ENCODE data around the gene CIITA.
"Not testable (repeated sequence)": the region's sequence is repeated elsewhere in the genome, so short reads cannot be mapped to it uniquely, and the experiment has no call there.

The CIITA gene

DNA sequence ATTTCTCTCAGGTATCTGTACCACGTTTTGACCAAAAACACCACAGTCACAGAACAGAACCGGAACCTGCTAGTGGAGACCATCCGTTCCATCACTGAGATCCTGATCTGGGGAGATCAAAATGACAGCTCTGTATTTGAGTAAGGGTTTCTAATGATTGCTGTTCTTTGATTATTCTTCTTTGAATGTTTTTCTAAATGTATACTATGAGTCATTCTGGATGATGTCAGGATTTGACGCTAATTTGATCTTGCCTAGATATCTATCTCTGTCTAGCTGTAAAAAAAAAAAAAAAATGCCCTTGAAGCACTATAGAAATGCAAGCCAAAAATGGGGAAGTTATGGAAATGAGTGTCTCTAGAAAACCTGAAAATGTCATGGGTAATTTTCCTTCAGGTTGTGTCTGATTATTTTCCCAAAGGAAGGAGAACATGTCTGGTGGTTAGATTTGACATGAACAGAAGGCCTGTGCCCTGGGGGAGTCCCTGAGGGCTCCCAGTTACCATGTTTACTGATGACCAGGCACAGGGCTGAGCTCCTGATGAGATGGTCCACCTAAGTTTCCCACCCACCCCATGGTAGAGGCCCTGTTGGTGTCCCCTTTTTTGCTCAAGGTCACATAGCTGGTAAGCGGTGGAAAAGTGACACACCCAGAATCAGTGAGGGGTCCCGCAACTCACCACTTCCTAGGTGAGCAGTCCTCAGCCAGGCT lies 80.9 kb downstream of the CIITA start:
- DNase-seq (ENCODE audit: low read depth), result no peak

DNA sequence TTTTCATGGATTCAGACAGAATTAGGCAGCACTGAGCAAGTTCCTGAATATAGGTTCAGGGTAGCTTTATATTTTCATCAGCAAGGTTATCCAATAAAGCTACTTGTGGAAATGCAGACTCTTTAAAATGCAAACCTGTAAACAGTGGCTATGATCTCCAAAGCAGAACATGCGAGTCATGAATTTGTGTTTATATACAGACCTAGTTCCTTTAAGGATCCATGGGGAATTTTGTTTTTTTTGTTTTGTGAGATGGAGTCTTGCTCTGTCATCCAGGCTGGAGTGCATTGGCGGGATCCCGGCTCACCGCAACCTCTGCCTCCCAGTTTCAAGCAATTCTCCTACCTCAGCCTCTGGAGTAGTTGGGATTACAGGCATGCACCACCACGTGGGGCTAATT lies 82.2 kb downstream of the CIITA start:
- no peak for DNase-seq (ENCODE audit: low read depth)

DNA sequence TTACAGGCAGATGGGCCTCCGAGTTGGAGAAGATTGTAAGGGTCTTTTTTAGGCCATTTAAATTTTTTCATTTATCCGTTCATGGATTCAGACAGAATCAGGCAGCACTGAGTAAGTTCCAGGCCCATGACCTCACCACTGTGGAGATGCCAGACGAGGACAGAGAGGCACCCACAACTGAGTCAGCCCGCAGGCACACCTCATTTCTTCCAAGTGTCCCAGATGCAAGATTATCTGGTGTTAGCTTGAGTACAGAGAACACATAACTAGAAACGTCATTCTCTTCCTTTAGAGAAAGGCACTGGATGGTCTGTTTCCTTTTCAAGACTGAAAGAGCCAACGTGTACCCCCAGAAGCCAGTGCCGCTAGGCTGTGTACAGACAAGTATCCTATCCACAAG lies 84.2 kb downstream of the CIITA start:
- no peak for DNase-seq (ENCODE audit: low read depth)

DNA sequence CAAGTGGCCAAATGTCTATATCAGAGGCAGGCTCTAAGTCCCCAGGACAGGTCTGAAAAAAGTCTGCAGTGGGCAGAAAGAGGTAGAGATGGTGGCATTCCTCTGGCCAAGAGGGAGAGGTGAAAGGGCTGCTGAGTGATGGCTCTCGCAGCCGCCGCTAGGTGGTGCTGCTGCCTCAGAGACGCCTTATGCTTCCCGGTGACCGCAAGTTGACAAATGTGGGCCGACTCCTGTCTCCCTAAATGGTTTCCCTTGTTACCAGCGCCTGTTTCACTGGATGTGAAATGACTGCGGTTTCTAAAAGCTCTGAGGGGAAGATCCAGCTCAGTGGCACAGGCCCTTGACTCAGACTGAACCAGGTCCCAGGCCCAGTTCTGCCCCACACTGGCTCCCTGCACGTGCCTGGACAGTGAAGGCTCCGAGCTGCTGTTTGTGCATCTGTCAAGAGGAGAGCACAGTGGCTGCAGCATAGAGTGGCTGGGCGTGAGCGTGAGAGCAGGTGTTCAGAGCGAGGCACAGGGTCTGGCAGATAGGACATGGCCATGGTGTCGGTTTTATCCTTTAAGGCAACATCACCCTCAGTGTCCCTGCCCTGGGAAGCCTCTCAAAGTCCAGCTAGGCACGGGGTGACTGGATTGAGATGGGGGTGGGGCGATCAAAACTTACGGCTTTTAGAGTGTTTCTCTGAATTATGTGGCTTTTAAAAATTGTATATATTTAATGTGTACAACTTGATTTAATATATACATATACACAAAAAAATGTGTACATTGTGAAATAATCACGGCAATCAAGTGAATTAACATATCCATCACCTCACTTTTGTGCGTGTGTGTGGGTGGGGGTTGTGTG lies 87.3 kb downstream of the CIITA start:
- DNase-seq (ENCODE audit: low read depth), result peak; percentile 59

DNA sequence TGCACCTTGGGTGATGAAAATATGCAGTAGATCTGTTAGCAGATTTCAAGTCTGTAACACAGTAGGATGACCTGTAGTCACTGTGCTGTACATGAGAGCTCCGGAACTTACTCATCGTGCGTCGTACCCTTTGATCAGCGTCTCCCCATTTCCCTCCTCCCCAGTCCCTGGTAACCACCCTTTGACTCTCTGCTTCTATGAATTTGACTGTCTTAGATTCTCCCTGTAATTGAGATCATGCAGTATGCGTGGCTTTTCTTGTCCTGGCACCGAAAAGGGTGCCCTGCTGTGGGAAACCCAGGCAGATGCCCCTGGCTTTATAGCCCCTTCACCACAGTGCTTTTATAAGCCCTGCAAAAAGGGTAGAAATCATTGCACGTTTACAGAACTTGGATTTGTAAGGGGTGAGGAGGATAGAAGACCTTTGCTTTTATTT lies 87.9 kb downstream of the CIITA start:
- no peak for DNase-seq (ENCODE audit: low read depth)

DNA sequence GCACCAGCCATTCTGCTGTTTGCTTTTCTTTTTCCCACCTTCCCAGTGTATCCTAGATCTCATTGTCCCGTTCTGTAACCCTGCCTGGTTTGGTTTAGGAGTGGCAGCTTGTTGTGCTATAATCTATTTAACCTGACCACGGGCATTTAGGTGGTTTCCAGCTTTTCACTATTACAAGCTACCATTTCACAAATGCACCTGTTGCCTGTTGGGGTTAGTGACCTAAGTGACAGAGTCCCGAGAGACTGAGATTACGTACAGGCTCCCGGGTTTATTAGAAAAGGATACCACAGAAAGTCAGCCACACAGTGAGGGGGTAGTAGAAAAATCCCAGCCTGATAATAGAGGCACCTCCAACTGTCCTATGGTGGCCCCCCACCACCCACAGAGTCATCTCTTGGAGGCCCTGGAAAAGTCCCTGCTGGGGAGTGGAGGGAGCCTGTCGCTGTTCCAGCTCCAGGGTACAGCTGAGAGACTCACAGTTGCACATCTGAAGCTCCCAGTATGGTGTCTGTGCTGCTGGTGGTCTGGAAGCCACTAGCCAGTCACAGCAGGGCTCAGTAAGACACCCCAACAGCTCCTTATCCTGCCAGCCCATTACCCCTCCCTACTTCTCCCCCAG lies 88.5 kb downstream of the CIITA start:
- no peak for DNase-seq (ENCODE audit: low read depth)

DNA sequence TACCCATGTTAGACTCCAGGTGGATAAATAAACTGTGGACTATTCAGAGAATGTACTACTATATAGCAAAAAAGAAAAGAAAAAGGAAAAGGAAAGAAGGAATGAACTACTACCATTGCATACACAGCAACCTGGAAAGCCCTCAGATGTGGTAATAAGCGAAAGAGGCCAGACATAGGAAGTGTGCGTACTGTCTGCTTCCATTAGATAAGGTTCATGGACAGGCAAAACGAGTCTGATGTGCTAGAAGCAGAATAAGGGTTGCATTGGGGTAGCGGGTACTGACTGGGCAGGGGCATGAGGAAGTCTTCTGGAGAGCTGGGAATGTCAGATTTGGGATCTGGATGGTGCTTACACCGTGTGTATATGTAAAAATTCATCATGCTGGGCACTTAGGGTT lies 89.1 kb downstream of the CIITA start:
- no peak for DNase-seq (ENCODE audit: low read depth)

DNA sequence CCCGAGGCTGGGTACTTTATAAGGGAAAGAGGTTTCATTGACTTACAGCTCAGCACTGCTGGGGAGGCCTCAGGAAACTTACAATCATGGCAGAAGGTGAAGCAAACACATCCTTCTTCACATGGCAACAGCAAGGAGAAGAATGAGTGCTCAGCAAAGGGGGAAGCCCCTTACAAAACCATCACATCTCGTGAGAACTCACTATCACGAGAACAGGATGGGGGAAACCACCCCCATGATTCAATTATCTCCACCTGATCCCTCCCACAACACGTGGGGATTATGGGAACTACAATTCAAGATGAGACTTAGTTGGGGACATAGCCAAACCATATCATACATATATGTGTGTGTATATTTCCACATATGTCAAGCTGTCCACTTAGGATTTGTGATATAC lies 89.6 kb downstream of the CIITA start:
- DNase-seq (ENCODE audit: low read depth), result not testable (repeated sequence)

DNA sequence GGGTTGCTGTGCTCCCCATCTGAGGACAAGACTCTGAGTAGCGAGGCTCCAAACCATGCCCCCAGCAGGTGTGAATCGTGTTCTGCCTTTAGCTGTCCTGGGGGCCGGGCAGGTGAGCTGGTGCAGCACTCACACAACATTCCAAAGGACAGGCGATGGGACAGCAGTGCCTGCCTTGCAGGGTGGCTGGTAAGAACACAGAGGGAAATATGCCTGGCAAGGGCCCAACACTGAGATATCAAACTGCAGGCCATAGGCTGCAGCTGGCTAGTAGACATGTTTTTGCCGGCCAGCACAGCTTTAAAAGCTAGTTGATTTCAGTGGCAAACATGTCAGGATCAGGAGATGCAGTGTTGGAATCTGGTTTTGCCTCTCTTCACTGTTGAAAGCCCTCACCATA lies 91.0 kb downstream of the CIITA start:
- no peak for DNase-seq (ENCODE audit: low read depth)

DNA sequence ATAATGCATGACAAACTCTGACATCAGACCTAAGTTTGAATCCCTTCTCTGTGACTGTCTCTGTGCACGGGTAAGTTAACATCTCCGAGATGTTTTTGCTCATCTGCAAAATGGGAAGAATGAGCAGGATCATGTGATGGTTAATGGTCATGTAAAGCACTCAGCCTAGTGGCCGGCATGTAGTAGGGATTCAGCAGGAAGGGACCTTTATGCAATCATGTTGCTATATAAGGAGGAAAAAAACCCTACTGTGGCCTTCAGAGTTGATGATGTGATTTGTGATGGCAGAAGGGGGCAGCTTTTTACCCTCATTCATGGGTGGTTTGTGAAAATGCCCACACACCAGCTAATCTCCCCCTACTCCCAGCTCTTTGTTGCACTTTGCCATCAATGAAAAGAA lies 91.5 kb downstream of the CIITA start:
- DNase-seq (ENCODE audit: low read depth), result no peak

DNA sequence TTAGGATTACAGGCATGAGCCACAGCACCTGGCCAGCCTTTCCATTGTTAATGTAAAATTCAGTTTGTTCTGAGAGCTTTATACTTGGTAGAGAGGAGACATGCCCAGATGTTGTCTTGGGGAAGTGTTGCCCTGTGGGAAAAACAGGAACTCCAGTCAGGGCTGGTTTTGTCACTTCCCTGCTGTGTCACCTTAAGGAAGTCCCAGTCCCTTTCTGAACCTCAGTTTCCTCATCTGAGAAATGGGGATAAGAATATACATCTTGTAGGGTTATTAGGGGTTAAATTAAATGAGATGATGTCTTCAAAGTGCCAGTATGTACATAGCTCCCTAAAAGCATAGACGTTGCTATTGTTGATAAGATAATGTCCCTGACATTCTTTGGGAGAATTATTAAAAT lies 92.6 kb downstream of the CIITA start:
- DNase-seq (ENCODE audit: low read depth), result no peak

DNA sequence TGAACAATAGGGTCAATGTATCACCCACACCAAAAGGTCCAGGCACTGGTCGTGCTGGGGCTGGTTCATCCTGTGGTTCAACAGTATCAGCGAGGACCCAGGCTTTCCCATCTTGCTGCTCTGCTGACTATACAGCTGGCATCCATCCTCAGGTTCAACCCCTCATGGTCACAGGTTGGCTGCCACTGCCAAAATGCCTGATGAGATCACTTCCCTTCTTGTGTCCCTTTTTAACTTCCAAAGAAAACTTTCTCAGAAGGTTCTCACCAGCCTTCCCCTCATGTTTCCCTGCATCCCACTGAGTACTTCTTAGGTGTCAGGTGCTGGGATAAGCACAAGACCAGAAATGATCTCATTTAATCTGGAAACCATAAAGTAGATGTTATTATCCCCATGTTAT lies 93.1 kb downstream of the CIITA start:
- no peak for DNase-seq (ENCODE audit: low read depth)

DNA sequence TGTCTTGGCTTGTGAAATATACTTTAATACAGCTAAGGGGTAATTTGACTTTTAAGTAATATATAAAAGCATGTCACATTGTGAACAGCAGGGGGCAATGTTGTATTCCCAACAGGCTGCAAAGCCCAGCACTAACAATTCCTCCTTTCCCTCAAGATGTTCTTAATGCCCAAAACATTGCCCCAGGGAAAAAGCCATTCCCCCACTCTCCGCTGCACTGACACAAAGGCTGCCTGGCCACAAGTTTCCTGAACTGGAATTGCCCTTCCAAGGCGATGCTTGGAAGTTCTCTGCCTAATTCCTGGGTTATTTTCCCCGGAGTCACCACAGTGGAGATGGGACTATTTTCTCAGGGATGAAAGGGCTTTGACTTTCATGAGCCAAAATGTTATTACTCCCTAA lies 94.6 kb downstream of the CIITA start:
- no peak for DNase-seq (ENCODE audit: low read depth)

DNA sequence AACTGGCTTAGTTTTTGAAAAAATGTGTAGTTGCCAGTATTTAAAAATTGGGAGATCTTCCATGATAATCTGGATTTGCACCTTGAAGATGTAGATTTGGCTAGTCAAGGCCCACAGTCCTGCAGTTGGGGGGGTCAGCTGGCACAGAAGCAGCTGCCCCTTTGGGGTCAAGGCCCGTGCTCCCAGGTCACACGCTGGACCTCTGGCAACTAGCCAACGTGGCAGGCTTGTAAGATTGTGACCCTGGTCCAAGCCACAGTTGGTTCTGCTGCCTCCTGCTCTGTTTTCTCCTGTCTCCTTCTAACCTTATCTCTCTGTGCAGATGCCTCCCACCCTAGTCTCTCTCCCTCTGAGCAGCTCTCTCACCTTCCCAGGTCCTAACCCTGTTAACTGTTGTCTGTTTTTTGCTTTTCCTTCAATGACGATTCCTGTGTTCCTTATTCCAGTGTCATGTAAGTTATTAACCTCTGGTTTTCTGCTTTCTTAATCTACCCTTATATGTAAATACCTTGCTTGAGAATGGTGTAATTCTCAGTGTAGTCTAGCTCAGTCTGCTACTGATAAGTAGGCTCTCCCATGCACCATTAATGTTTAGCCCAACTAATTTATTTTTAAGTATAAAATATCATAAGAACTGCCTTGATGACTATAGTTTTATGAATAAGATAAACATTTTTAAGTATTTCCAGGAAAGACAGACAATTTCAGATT lies 95.3 kb downstream of the CIITA start:
- no peak for DNase-seq (ENCODE audit: low read depth)

DNA sequence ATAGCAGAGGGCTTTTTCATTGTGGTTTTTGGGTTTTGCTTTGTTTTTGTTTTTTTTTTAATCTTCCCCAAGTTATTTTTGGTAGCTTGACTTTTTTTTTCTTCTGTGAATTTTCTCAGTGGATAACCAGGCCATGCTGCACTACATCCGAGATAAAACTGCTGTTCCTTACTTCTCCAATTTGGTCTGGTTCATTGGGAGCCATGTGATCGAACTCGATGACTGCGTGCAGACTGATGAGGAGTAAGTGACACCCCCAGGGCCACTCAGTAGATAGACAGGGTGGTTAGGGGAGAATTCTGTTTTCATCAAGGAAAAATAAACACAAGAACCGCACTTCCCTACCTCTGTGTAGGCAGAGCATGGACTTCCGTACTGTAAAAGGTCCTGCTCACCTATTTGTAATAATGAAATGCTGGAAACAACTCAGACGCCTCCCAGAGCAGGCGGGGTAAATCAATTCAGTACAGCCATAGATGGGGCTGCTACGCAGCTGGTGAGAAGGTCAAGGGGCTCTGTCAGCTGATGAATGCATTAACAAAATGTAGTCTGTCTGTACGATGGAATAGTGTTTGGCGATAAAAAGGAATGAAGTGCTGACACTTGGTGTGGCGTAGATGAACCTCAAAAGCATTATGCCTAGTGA lies 95.9 kb downstream of the CIITA start:
- no peak for DNase-seq (ENCODE audit: low read depth)

DNA sequence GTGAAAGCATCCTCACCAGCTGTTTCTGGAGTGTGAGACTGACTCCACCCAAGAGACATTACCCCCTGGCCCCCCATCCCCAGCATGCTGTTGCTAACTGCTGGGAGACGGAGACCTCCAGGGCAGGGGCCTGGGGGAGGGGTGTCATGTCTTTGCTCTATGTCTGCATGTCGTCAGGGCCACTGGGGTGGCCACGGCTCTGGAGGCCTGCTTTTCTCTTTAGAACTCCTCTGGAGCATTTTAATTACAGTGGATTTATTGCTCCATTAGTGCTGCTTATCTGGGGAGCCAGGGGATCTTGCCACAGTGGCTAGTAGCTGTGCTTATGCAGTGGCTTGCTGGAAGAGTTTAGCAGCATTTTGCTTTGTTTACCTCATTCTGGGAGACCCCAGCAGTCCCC lies 99.6 kb downstream of the CIITA start:
- DNase-seq (ENCODE audit: low read depth), result no peak

DNA sequence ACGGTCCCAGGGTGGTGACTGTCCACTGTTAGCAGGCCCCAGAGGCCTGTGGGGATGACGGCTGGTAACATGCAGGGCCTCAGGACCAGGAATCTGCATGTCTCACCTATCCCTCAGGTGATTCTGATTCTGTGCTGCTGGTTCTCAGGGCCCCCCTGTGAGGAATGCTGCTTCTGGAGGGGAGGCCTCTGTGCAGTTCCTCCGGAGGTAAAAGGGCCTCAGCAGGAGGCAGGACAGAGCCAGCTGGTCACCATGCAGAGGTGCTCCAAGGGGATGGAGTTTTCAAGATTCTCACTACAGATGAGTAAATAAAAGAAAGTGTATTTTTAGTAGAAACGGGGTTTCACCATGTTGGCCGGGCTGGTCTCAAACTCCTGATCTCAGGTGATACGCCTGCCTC lies 101.1 kb downstream of the CIITA start:
- DNase-seq (ENCODE audit: low read depth), result no peak

DNA sequence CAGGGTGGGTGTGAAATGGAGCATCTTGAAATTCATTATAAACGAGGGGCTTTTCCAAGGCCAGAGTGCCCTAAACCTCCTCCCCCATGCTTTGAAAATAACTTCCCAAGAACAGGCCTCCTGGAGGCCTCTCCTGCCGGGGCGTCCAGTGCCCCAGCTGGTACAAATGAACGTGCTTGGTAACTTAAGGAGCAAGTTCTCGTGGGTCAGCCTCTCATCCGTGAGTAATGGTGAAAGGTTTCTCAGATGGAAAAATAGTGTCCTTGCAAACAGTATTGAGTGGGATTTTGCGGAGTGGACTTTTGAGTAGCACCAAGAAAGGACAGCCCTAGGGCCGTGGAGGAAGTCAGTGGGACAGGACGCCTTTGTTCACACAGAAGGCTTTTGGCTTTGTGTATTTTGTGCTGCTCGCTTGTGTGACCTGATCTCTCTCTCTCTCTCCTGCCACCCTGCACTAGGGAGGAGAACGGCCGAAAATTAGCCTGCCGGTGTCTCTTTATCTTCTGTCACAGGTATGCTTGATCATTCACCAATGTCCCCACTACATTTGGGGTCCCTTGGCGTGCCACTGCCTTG lies 102.0 kb downstream of the CIITA start:
- no peak for DNase-seq (ENCODE audit: low read depth)

DNA sequence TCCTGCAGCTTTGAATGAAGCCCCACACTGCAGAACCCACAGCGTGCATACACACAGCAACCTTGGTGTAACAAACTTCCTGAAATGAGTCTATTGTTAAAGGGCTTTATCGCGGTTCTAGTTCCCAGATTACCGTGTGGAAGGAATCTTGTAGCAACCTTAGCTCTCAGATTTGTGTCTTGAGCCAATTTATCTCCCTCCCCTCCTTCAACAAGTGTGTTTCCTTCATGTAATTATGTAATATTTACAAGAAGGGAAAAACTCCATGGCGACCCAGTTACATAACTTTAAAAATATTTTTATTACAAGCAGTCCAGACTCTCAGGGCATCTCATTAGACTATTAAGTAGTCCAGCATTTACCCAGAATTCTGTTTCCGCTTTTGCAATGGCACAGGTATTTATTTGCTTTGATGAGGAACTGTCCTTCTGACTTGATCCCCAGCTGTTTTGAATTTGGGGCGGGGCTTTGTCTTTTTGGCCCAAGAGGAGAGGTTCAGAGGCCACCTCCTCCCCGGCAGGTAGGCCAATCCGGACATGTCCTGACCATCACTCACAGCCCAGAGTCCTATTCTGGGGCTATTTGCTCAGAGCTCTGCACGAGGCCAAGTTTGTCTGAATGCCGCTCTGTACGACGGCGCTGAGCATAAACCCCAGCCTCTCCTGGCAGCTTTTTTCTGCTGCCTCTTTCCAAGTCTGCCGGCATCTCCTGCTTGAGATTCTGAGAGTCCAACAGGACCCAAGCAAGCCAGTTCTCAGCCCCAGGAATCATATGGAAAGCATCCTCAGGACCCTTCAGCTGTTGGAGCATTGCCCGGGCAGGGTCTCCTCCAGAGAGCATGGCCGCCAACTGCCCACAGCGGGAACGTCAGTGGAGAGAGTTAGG lies 103.0 kb downstream of the CIITA start:
- DNase-seq (ENCODE audit: low read depth), result no peak

DNA sequence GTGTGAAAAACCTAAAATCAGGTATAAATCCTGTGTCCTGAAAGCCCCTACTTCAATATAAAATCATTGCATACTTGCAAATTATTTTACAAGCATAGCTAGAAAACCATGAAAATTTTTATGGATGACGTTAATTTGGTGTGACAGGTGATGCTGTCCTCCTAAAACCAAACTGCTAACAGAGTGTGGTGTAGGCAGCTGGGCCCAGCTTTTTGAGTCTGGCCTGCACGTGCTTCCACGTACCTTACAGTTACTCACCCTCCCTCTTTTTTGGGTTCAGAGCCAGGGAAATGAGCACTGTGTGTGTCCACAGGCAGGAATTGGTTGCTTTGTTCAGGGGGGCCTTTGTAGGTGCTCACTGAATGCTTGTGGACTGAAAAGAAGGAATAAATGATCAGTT lies 103.8 kb downstream of the CIITA start:
- DNase-seq (ENCODE audit: low read depth), result no peak
